Activated CD8-positive, alpha-beta T cell treated with anti-CD3 and anti-CD28 coated beads for 36 hours (primary cell): ENCODE results near the gene GZMB. TPM values are rescaled to one million over a fixed set of nuclear protein-coding genes. Genes with fewer than 3 reads are reported as not detected.
"Not testable (repeated sequence)": the region's sequence is repeated elsewhere in the genome, so short reads cannot be mapped to it uniquely, and the experiment has no call there.

Source experiments
- ATAC-seq: fragments of 200-7000 bp; cut with Tn5 transposase; one replicate; pipeline ENCODE4 v1.10.0; 2021; ENCODE audit warnings: mild to moderate bottlenecking, moderate library complexity
- CTCF ChIA-PET: fragments of 350-600 bp; sonication (Branson Sonifier 250); formaldehyde crosslinking; loops from one replicate; lab custom pipeline; 2021; ENCODE audit warnings: antibody characterized with exemption; lab: Charles Lee
- POLR2A ChIA-PET: fragments of 350-600 bp; sonication (Branson Sonifier 250); formaldehyde crosslinking; loops from one replicate; lab custom pipeline; 2021; ENCODE audit warnings: antibody characterized with exemption; lab: Charles Lee
- DNase-seq: peaks from one replicate; pipeline ENCODE4 v3.0.0-alpha.2; 2020
- H3K27ac Mint-ChIP-seq: one replicate; pipeline ENCODE4 v1.8.0; 2021; ENCODE audit warnings: mild to moderate bottlenecking, mixed read lengths
- H3K27me3 Mint-ChIP-seq: one replicate; pipeline ENCODE4 v1.8.0; 2021; ENCODE audit warnings: mixed read lengths
- H3K36me3 Mint-ChIP-seq: one replicate; pipeline ENCODE4 v1.8.0; 2021; ENCODE audit warnings: low read depth, mixed read lengths
- H3K4me1 Mint-ChIP-seq: one replicate; pipeline ENCODE4 v1.8.0; 2021; ENCODE audit warnings: low read depth, mixed read lengths
- H3K4me3 Mint-ChIP-seq: one replicate; pipeline ENCODE4 v1.8.0; 2021; ENCODE audit warnings: mild to moderate bottlenecking, moderate library complexity, mixed read lengths
- H3K9me3 Mint-ChIP-seq: one replicate; pipeline ENCODE4 v1.8.0; 2021; ENCODE audit warnings: mixed read lengths
- intact Hi-C: fragments of 100-400 bp; cut with micrococcal nuclease; formaldehyde crosslinking; loops from one replicate; pipeline ENCODE4 v1.10.0; 2022
- total RNA-seq, 2 experiments: library from RNA; stranded (reverse); gene quantifications; one replicate each; pipeline ENCODE4 v1.2.3, GENCODE V29; 2021
- TF ChIP-seq, protein P1 (sequence below): fragments of 200-600 bp; IDR thresholded peaks from one replicate; pipeline ENCODE4 v1.8.0; 2022; ENCODE audit warnings: antibody characterized with exemption, mild to moderate bottlenecking

GZMB gene
- total RNA-seq, 2 experiments from 2014 or later: 1,751 to 1,779 TPM

GRCh38 chr14:24595073-24595808 is 38.7 kb downstream of the GZMB start:
- peaks cover 18% of the 10 kb centered on the region for H3K27me3 Mint-ChIP-seq
- TF ChIP-seq, protein P1, sequence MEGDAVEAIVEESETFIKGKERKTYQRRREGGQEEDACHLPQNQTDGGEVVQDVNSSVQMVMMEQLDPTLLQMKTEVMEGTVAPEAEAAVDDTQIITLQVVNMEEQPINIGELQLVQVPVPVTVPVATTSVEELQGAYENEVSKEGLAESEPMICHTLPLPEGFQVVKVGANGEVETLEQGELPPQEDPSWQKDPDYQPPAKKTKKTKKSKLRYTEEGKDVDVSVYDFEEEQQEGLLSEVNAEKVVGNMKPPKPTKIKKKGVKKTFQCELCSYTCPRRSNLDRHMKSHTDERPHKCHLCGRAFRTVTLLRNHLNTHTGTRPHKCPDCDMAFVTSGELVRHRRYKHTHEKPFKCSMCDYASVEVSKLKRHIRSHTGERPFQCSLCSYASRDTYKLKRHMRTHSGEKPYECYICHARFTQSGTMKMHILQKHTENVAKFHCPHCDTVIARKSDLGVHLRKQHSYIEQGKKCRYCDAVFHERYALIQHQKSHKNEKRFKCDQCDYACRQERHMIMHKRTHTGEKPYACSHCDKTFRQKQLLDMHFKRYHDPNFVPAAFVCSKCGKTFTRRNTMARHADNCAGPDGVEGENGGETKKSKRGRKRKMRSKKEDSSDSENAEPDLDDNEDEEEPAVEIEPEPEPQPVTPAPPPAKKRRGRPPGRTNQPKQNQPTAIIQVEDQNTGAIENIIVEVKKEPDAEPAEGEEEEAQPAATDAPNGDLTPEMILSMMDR: no peak
- no peak overlapping the region for H3K27ac Mint-ChIP-seq
- H3K4me3 Mint-ChIP-seq: no peak overlapping the region
- intact Hi-C loops: no loop called here
- peaks cover 31% of the 10 kb centered on the region for H3K9me3 Mint-ChIP-seq
- ChIA-PET POLR2A (interaction anchor here (1.1 to 1.3 kb wide), 2 partner anchors 21 to 39 kb away, joined by 3 read pairs; no protein-coding TSS in a partner anchor), CTCF (interaction anchor here (0.8 to 2.6 kb wide), 2 partner anchors 11 to 84 kb away, joined by 3 to 12 read pairs; no protein-coding TSS in a partner anchor)
- peaks cover 2% of the 10 kb centered on the region for H3K36me3 Mint-ChIP-seq
- DNase-seq (no peak), ATAC-seq (no peak)
- peaks cover 6% of the 10 kb centered on the region for H3K4me1 Mint-ChIP-seq

GRCh38 chr14:24591004-24591403 is 43.0 kb downstream of the GZMB start:
- CTCF ChIA-PET: interaction anchor here (0.6 kb wide), 1 partner anchor 130 kb away, joined by 3 read pairs; no protein-coding TSS in a partner anchor
- H3K4me1 Mint-ChIP-seq, ATAC-seq, DNase-seq, intact Hi-C loops, H3K4me3 Mint-ChIP-seq, H3K36me3 Mint-ChIP-seq, POLR2A ChIA-PET, H3K27ac Mint-ChIP-seq: not testable (repeated sequence)
- H3K27me3 Mint-ChIP-seq: peaks cover 25% of the 10 kb centered on the region
- peaks cover 22% of the 10 kb centered on the region for H3K9me3 Mint-ChIP-seq

- H3K36me3 Mint-ChIP-seq, DNase-seq, H3K4me3 Mint-ChIP-seq, H3K4me1 Mint-ChIP-seq, H3K27ac Mint-ChIP-seq, ATAC-seq, POLR2A ChIA-PET, H3K27me3 Mint-ChIP-seq, CTCF ChIA-PET, intact Hi-C loops: not testable (repeated sequence)
- H3K9me3 Mint-ChIP-seq: peaks cover 21% of the 10 kb centered on the region
Observed at GRCh38 chr14:24584402-24584801, 49.6 kb downstream of the GZMB start.

Other genes with a start within 250 kb of the GZMB start
- under 1 TPM; 0.05 to 0.27 TPM for gene NYNRIN, start 235.2 kb downstream of the GZMB start, total RNA-seq
- 1 to 10 TPM; 2.9 TPM for gene CBLN3, start 204.5 kb downstream of the GZMB start, total RNA-seq
- gene KHNYN, start 204.2 kb downstream of the GZMB start, total RNA-seq: 10 to 100 TPM; 47.5 to 51.7 TPM
- gene SDR39U1, start 191.4 kb downstream of the GZMB start, total RNA-seq: 10 to 100 TPM; 43.6 to 55.5 TPM
- under 1 TPM in 1 of 2 experiments, not detected in 1; 0.34 TPM for gene CMA1, start 125.9 kb downstream of the GZMB start, total RNA-seq
- gene CTSG, start 57.9 kb downstream of the GZMB start, total RNA-seq: not detected
- 10 to 100 TPM; 55.0 to 61.3 TPM for gene GZMH, start 24.5 kb downstream of the GZMB start, total RNA-seq